Aortic smooth muscle cell (primary cell): Measurements from ENCODE around the gene ENPP6. TPM values are rescaled to one million over a fixed set of nuclear protein-coding genes. Genes with fewer than 3 reads are reported as not detected.

Source experiments
- total RNA-seq: library from RNA; depleted of rRNA; stranded (reverse); fragments of >200 nt; gene quantifications from 2 replicates; pipeline ENCODE4 v1.2.3, GENCODE V29; 2014

ENPP6 gene
- not detected in 2 replicates for total RNA-seq

DNA sequence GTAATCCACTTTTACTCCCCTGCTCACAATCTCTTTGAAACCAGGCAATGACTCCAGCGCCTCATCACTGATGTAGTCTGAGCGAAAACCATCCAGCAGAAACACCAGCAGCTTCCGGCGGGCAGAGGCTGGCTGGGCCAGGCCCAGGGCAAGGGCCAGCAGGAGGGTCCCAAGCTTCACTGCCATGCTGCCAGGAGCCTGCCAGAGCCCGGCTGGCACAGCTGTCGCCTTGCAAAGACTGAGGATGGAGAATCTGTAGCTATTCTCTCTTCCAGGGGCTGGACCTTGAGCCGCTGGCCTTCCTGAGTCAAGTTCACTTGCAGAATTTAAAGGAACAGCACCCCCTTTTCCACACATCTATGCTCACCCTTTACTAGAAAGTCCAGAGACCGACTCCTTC is at the start of gene ENPP6:
TSS of gene ENPP6 (minus strand) at position 240 of the 400 bp plus-strand sequence. CDS start at position 186, 54 bp downstream.

